Measurements from ENCODE around the gene DECR2. TPM values are rescaled to one million over a fixed set of nuclear protein-coding genes. Genes with fewer than 3 reads are reported as not detected.
"Not testable (repeated sequence)": the region's sequence is repeated elsewhere in the genome, so short reads cannot be mapped to it uniquely, and the experiment has no call there.

DECR2 gene
- total and polyA plus RNA-seq, 2 experiments from 2014 or later, result 54.5 to 80.5 TPM

DNA sequence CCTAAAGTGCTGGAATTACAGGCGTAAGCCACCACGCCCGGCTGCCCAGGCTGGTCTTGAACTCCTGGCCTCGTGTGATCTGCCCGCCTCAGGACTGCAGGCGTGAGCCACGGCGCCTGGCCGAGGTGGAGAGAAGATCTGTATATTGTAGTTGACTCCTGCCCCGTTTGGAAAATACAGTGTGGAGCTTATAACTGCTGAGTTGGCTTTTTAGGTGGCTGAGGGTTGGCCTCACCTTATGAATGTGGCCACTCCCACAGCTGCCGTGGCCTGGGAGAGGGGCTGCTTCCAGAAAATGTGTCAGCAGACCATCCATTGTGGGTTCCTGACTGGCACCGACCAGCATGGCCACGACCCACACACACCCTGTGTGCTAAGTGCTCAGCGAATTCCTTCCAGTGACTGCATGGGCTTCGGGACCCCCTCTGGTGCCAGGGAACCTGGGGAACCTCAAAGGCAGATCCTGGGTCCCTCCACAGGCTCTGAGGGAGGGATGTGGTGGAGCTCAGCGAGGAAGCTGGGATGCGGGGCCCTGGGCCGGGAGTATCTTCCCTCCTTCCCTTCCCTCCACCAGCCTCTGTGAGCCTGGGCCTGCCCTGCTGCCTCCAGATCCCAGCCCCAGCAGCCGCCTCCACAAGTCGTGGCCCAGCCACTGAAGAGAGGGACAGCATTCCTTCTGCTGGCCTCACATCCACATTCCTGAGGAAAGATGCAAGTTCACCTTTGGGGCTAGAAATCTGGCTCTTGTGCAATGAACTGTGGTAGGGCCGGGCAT is 12.9 kb downstream of the DECR2 start:
- H3K36me3 ChIP-seq (replicated peaks; ENCODE audit: insufficient read depth, low read depth), result no peaks in the 10 kb centered on the region
- no peaks in the 10 kb centered on the region for H3K9me3 ChIP-seq (ENCODE audit: low read depth)
- H3K27ac ChIP-seq, result no peak overlapping the region
- 87% methylated on average over 21 of the region's 21 CpGs for WGBS (ENCODE audit: low lambda C conversion rate, missing lambda C conversion rate)
- no peak for DNase-seq (ENCODE audit: low spot score)
- H3K4me1 ChIP-seq (ENCODE audit: insufficient read depth), result no peaks in the 10 kb centered on the region
- H4K20me1 ChIP-seq (ENCODE audit: insufficient read depth, poor library complexity, severe bottlenecking), result no peaks in the 10 kb centered on the region
- no peaks in the 10 kb centered on the region for H3K79me2 ChIP-seq
- no peak overlapping the region for H3K4me3 ChIP-seq
- H3K9me2 ChIP-seq (replicated peaks; ENCODE audit: insufficient read depth), result no peaks in the 10 kb centered on the region
- TF ChIP-seq, protein P1, sequence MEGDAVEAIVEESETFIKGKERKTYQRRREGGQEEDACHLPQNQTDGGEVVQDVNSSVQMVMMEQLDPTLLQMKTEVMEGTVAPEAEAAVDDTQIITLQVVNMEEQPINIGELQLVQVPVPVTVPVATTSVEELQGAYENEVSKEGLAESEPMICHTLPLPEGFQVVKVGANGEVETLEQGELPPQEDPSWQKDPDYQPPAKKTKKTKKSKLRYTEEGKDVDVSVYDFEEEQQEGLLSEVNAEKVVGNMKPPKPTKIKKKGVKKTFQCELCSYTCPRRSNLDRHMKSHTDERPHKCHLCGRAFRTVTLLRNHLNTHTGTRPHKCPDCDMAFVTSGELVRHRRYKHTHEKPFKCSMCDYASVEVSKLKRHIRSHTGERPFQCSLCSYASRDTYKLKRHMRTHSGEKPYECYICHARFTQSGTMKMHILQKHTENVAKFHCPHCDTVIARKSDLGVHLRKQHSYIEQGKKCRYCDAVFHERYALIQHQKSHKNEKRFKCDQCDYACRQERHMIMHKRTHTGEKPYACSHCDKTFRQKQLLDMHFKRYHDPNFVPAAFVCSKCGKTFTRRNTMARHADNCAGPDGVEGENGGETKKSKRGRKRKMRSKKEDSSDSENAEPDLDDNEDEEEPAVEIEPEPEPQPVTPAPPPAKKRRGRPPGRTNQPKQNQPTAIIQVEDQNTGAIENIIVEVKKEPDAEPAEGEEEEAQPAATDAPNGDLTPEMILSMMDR (IDR thresholded peaks at IDR 0.05; ENCODE audit: poor library complexity), result no peak
- TF ChIP-seq EZH2phosphoT487 (IDR thresholded peaks at IDR 0.05; ENCODE audit: low read depth, severe bottlenecking, unreplicated experiment), result no peak
- no peak for TF ChIP-seq EZH2 (IDR thresholded peaks at IDR 0.05; ENCODE audit: borderline replicate concordance)
- H3K4me2 ChIP-seq, result no peak overlapping the region
- no peak overlapping the region for H2AFZ ChIP-seq
- H3K27me3 ChIP-seq, result no peaks in the 10 kb centered on the region

DNA sequence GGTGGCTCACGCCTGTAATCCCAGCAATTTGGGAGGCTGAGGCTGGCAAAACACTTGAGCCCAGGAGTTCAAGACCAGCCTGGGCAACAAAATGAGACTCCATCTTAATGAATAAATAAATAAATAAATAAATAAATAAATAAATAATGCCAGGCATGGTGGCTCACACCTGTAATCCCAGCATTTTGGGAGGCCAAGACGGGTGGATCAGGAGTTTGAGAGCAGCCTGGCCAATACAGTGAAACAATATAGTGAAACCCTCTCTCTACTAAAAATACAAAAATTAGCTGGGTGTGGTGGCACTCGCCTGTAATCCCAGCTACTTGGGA is 13.4 kb downstream of the DECR2 start:
- DNase-seq (ENCODE audit: low spot score), result not testable (repeated sequence)
- WGBS (ENCODE audit: low lambda C conversion rate, missing lambda C conversion rate), result 96% methylated on average over 3 of the region's 3 CpGs

DNA sequence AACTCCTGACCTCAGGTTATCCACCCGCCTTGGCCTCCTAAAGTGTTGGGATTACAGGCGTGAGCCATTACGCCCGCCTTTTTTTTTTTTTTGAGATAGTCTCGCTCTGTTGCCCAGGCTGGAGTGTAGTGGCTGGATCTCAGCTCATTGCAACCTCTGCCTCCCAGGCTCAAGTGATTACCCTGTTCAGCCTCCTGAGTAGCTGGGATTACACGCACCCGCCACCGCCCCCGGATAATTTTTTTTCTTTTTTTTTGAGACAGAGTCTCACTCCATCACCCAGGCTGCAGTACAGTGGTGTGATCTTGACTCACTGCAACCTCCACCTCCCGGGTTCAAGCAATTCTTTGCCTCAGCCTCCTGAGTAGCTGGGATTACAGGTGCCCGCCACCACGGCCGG is 20.5 kb downstream of the DECR2 start:
- not testable (repeated sequence) for DNase-seq (ENCODE audit: low spot score); H3K9me3 ChIP-seq (ENCODE audit: low read depth); H3K9me2 ChIP-seq (replicated peaks; ENCODE audit: insufficient read depth); H4K20me1 ChIP-seq (ENCODE audit: insufficient read depth, poor library complexity, severe bottlenecking); H2AFZ ChIP-seq; H3K27me3 ChIP-seq; H3K4me2 ChIP-seq; H3K36me3 ChIP-seq (replicated peaks; ENCODE audit: insufficient read depth, low read depth); H3K4me3 ChIP-seq; H3K27ac ChIP-seq; H3K4me1 ChIP-seq (ENCODE audit: insufficient read depth)
- H3K79me2 ChIP-seq, result peaks cover 10% of the 10 kb centered on the region
- 91% methylated on average over 13 of the region's 13 CpGs for WGBS (ENCODE audit: low lambda C conversion rate, missing lambda C conversion rate)

More for the DNA sequence above, 13.4 kb downstream of the DECR2 start:
- H3K4me1 ChIP-seq (ENCODE audit: insufficient read depth); H3K27ac ChIP-seq; H4K20me1 ChIP-seq (ENCODE audit: insufficient read depth, poor library complexity, severe bottlenecking); H3K27me3 ChIP-seq; H3K36me3 ChIP-seq (replicated peaks; ENCODE audit: insufficient read depth, low read depth); H3K4me3 ChIP-seq; H3K79me2 ChIP-seq; H3K9me2 ChIP-seq (replicated peaks; ENCODE audit: insufficient read depth); H3K4me2 ChIP-seq; H3K9me3 ChIP-seq (ENCODE audit: low read depth); H2AFZ ChIP-seq: not testable (repeated sequence)

DNA sequence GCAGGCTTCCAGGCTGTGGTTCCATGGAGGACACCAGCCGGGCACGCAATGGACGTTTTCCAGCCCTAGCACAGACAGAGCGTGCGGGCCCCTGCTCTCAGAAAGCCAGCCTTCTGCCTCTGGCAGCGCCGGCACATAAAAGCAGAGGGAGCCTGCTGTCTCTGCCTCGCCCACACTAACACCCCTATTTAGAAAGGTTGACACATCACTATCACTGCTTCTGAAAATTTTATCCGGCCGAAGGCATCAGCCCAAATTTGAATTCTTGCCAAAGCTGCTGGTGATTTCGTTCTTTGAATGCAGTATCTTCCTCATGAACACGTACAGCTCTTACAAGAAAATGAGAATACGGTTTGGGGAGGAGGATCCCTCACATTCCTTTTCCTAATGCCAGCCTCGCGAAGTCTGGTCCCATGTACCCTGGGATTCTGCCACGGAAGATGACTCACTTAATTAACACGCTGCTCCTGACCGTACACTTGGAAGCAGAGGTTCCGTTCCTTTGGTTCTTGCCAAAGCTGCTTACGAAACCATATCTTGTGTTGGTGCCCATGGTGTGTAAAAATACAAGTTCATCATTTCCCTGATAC is 22.4 kb downstream of the DECR2 start:
- DNase-seq (ENCODE audit: low spot score), result peak; percentile 71

More for the DNA sequence above, 22.4 kb downstream of the DECR2 start:
- H3K4me2 ChIP-seq, result peak overlapping the region; percentile 96
- H2AFZ ChIP-seq, result no peak overlapping the region
- H3K4me3 ChIP-seq, result no peak overlapping the region
- TF ChIP-seq, protein P1 (IDR thresholded peaks at IDR 0.05; ENCODE audit: poor library complexity), result no peak
- TF ChIP-seq EZH2 (IDR thresholded peaks at IDR 0.05; ENCODE audit: borderline replicate concordance) (no peak), EZH2phosphoT487 (IDR thresholded peaks at IDR 0.05; ENCODE audit: low read depth, severe bottlenecking, unreplicated experiment) (no peak)
- no peaks in the 10 kb centered on the region for H3K9me2 ChIP-seq (replicated peaks; ENCODE audit: insufficient read depth)
- 69% methylated on average over 20 of the region's 20 CpGs for WGBS (ENCODE audit: low lambda C conversion rate, missing lambda C conversion rate)
- H3K9me3 ChIP-seq (ENCODE audit: low read depth), result no peaks in the 10 kb centered on the region
- no peaks in the 10 kb centered on the region for H3K27me3 ChIP-seq
- H3K79me2 ChIP-seq, result peaks cover 30% of the 10 kb centered on the region
- H3K4me1 ChIP-seq (ENCODE audit: insufficient read depth), result peaks cover 24% of the 10 kb centered on the region
- no peaks in the 10 kb centered on the region for H3K36me3 ChIP-seq (replicated peaks; ENCODE audit: insufficient read depth, low read depth)
- H3K27ac ChIP-seq, result peak overlapping the region; percentile 89
- H4K20me1 ChIP-seq (ENCODE audit: insufficient read depth, poor library complexity, severe bottlenecking), result peaks cover 27% of the 10 kb centered on the region
